Endothelial cell (in vitro differentiated cells): ENCODE measurements around the gene LDAH. TPM values are rescaled to one million over a fixed set of nuclear protein-coding genes. Genes with fewer than 3 reads are reported as not detected.

Source experiments
- DNase-seq: peaks from one replicate; pipeline ENCODE4 v3.0.0; 2021; ENCODE audit warnings: low spot score
- H3K27ac Mint-ChIP-seq: one replicate; pipeline ENCODE4 v1.8.0; 2021; ENCODE audit warnings: mixed read lengths, inconsistent platforms; ENCODE audit not compliant: unreplicated experiment
- H3K27me3 Mint-ChIP-seq: one replicate; pipeline ENCODE4 v1.8.0; 2021; ENCODE audit warnings: mild to moderate bottlenecking, moderate library complexity, mixed read lengths, inconsistent platforms; ENCODE audit not compliant: unreplicated experiment
- H3K36me3 Mint-ChIP-seq: one replicate; pipeline ENCODE4 v1.8.0; 2021; ENCODE audit warnings: mild to moderate bottlenecking, low read depth, mixed read lengths, inconsistent platforms; ENCODE audit not compliant: unreplicated experiment
- H3K4me1 Mint-ChIP-seq: one replicate; pipeline ENCODE4 v1.8.0; 2021; ENCODE audit warnings: mild to moderate bottlenecking, mixed read lengths, inconsistent platforms; ENCODE audit not compliant: unreplicated experiment
- H3K4me3 Mint-ChIP-seq: one replicate; pipeline ENCODE4 v1.8.0; 2021; ENCODE audit warnings: mild to moderate bottlenecking, mixed read lengths, inconsistent platforms; ENCODE audit not compliant: unreplicated experiment
- H3K9me3 Mint-ChIP-seq: one replicate; pipeline ENCODE4 v1.8.0; 2021; ENCODE audit warnings: mixed read lengths, inconsistent platforms; ENCODE audit not compliant: unreplicated experiment
- total RNA-seq: library from RNA; stranded (reverse); fragmentation: NEBNext Ultra II Directional; extraction: Animal tissue kit (Norgen Biotek cat#: 25700); gene quantifications from one replicate; pipeline ENCODE4 v1.2.1, GENCODE V29; 2021; ENCODE audit not compliant: unreplicated experiment
- TF ChIP-seq, protein P1 (sequence below): fragments of 200-600 bp; sonication (generic); IDR thresholded peaks from one replicate; pipeline ENCODE4 v1.5.0; 2021; ENCODE audit warnings: antibody characterized with exemption; ENCODE audit not compliant: unreplicated experiment

Gene LDAH
- total RNA-seq, 1 donor from 2014 or later, result 21.9 TPM

- no peak overlapping the region for H3K4me3 Mint-ChIP-seq
- H3K27ac Mint-ChIP-seq, result no peak overlapping the region
- no peaks in the 10 kb centered on the region for H3K9me3 Mint-ChIP-seq
- H3K36me3 Mint-ChIP-seq, result peaks cover 11% of the 10 kb centered on the region
- TF ChIP-seq, protein P1, sequence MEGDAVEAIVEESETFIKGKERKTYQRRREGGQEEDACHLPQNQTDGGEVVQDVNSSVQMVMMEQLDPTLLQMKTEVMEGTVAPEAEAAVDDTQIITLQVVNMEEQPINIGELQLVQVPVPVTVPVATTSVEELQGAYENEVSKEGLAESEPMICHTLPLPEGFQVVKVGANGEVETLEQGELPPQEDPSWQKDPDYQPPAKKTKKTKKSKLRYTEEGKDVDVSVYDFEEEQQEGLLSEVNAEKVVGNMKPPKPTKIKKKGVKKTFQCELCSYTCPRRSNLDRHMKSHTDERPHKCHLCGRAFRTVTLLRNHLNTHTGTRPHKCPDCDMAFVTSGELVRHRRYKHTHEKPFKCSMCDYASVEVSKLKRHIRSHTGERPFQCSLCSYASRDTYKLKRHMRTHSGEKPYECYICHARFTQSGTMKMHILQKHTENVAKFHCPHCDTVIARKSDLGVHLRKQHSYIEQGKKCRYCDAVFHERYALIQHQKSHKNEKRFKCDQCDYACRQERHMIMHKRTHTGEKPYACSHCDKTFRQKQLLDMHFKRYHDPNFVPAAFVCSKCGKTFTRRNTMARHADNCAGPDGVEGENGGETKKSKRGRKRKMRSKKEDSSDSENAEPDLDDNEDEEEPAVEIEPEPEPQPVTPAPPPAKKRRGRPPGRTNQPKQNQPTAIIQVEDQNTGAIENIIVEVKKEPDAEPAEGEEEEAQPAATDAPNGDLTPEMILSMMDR, result peak; percentile 85
- H3K4me1 Mint-ChIP-seq, result peaks cover 6% of the 10 kb centered on the region
- peaks cover 7% of the 10 kb centered on the region for H3K27me3 Mint-ChIP-seq
- DNase-seq, result peak; percentile 97
Observed at GRCh38 chr2:20635675-20636584, 187.0 kb downstream of the LDAH start.

DNA sequence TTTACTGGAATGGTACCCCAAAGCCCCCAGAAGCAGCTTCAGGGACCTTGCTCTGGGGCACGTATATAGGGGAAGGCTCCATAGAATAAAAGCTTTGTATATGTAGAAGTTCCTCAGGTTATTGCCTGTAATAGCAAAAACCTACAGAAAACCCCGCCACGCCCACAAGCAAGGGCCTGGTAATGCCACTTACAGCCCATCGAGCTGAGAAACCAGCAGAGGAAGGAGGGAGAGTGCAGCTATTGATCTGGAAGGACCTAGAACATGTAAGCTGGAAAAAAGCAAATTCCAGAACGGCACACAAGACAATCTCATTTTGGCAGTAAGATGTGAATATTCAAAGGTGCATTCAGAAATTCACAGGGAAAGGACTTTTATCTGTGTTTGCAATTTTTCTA lies 187.8 kb downstream of the LDAH start:
- H3K4me3 Mint-ChIP-seq, result no peak overlapping the region
- peaks cover 6% of the 10 kb centered on the region for H3K4me1 Mint-ChIP-seq
- no peak for DNase-seq
- peaks cover 14% of the 10 kb centered on the region for H3K36me3 Mint-ChIP-seq
- peaks cover 4% of the 10 kb centered on the region for H3K27me3 Mint-ChIP-seq
- no peak overlapping the region for H3K27ac Mint-ChIP-seq
- TF ChIP-seq, protein P1, result no peak
- no peaks in the 10 kb centered on the region for H3K9me3 Mint-ChIP-seq

GRCh38 chr2:20634507-20635112 lies 188.3 kb downstream of the LDAH start:
- Mint-ChIP-seq H3K4me1 (peaks cover 6% of the 10 kb centered on the region), H3K4me3 (no peak overlapping the region), H3K36me3 (peaks cover 9% of the 10 kb centered on the region), H3K9me3 (no peaks in the 10 kb centered on the region), H3K27me3 (peaks cover 5% of the 10 kb centered on the region), H3K27ac (no peak overlapping the region)
- TF ChIP-seq, protein P1, result no peak
- no peak for DNase-seq

Other genes with a start within 250 kb of the LDAH start
- 33.6 TPM for gene HS1BP3, start 172.0 kb downstream of the LDAH start, total RNA-seq
- gene GDF7, start 156.0 kb downstream of the LDAH start, total RNA-seq, result 11.2 TPM
- gene APOB, start 221.0 kb upstream of the LDAH start, total RNA-seq, result 15.9 TPM